Sigmoid colon (tissue), 7 donors: ENCODE data around the gene KLRB1. TPM values are rescaled to one million over a fixed set of nuclear protein-coding genes. Genes with fewer than 3 reads are reported as not detected.

Experiments used
- DNase-seq: peaks from one replicate; pipeline ENCODE4 v3.0.0-alpha.2; 2019
- H3K27ac ChIP-seq, 4 donors: fragments of 200-600 bp; sonication (generic); one replicate each; pipeline ENCODE4 v1.5.1; 2016 to 2019; ENCODE audit warnings: mild to moderate bottlenecking in 1 of 4
- H3K27me3 ChIP-seq, 3 donors: fragments of 200-600 bp; sonication (generic); one replicate each; pipeline ENCODE4 v1.5.1; 2019; ENCODE audit warnings: mild to moderate bottlenecking in 1 of 3
- H3K36me3 ChIP-seq, 4 donors: fragments of 200-600 bp; sonication (generic); one replicate each; pipeline ENCODE4 v1.5.1; 2016 to 2019
- H3K4me1 ChIP-seq, 4 donors: fragments of 200-600 bp; sonication (generic); one replicate each; pipeline ENCODE4 v1.5.1; 2017 to 2019
- H3K4me3 ChIP-seq, 4 donors: fragments of 200-600 bp; sonication (generic); one replicate each; pipeline ENCODE4 v1.5.1; 2017 to 2019; ENCODE audit warnings: mild to moderate bottlenecking in 2 of 4, moderate library complexity in 1 of 4
- H3K9me3 ChIP-seq, 4 donors: fragments of 200-600 bp in 3 of 4; sonication (generic) in 3 of 4; one replicate each; pipeline versions ENCODE4 v1.5.1 to v1.6.1; 2013 to 2019
- EP300 ChIP-seq, 4 donors: sonication (generic); formaldehyde crosslinking; IDR thresholded peaks; one replicate each; pipeline ENCODE4 v1.6.1; 2017; ENCODE audit warnings: antibody characterized with exemption in 4 of 4
- POLR2A ChIP-seq, 2 donors: fragments of 450-650 bp; IDR thresholded peaks; one replicate each; pipeline ENCODE4 v1.6.1; 2016; ENCODE audit warnings: antibody characterized with exemption in 2 of 2, mild to moderate bottlenecking in 2 of 2, moderate library complexity in 2 of 2
- POLR2AphosphoS5 ChIP-seq, 4 donors: sonication (generic); formaldehyde crosslinking; IDR thresholded peaks; one replicate each; pipeline ENCODE4 v1.6.1; 2017; ENCODE audit warnings: antibody characterized with exemption in 4 of 4
- WGBS, 2 donors: extraction: QIAGEN DNeasy Blood & Tissue Kit; methylation state at CpG; one replicate each; pipeline ENCODE4 v1.1.7; 2013; 5-methylcytosine and 5-hydroxymethylcytosine counted together
- intact Hi-C: fragments of 100-400 bp; cut with DNase I; formaldehyde crosslinking; loops from one replicate; pipeline ENCODE4 v1.15.1; 2023
- polyA plus RNA-seq, 3 donors: library from polyadenylated mRNA; stranded (reverse); fragments of 200-250 nt; gene quantifications; one replicate each; pipeline ENCODE4 v1.2.3, GENCODE V29; 2013
- total RNA-seq, 4 donors: library from RNA; depleted of rRNA; stranded (reverse); fragments of >200 nt; gene quantifications; one replicate each; pipeline ENCODE4 v1.1.0, GENCODE V29; 2016
- TF ChIP-seq, protein P1 (sequence below), 4 experiments: fragments of 450-650 bp in 3 of 4; fragments of 200-600 bp in 1 of 4; IDR thresholded peaks; one replicate each; pipeline ENCODE4 v1.5.1; 2016 to 2019; ENCODE audit warnings: antibody characterized with exemption in 4 of 4, mild to moderate bottlenecking in 3 of 4, moderate library complexity in 2 of 4
- donor health status: healthy with polysubstance abuse.
- donor health status: Bipolar disorder and iron deficiency.
- donor health status: healthy.

Gene KLRB1
- total RNA-seq (1 to 10 TPM in 2 of 4 donors, under 1 TPM in 1, not detected in 1; 0.49 to 1.5 (median 1.1) TPM), polyA plus RNA-seq (1 to 10 TPM; 1.4 to 3.6 (median 3.4) TPM)

GRCh38 chr12:9607716-9608115 is at the start of gene KLRB1:
KLRB1 (minus strand) TSS chr12:9607916; CDS start chr12:9607839, 77 bp downstream.
- WGBS, 2 donors = 77 to 84% methylated on average over 2 of the region's 2 CpGs
- Histone ChIP-seq H3K36me3 (no peaks in the 10 kb centered on the region), H3K27me3 (no peaks in the 10 kb centered on the region), H3K4me3 (no peak within 1 kb of the TSS), H3K4me1 (no peaks in the 10 kb centered on the region), H3K27ac (no peak within 1 kb of the TSS), H3K9me3 (no peaks in the 10 kb centered on the region)
- intact Hi-C loops = no loop called here
- DNase-seq = no peak
- TF ChIP-seq POLR2A (IDR thresholded peaks at IDR 0.05) (no peak), EP300 (IDR thresholded peaks at IDR 0.05) (no peak), POLR2AphosphoS5 (IDR thresholded peaks at IDR 0.05) (no peak)
- TF ChIP-seq, protein P1, sequence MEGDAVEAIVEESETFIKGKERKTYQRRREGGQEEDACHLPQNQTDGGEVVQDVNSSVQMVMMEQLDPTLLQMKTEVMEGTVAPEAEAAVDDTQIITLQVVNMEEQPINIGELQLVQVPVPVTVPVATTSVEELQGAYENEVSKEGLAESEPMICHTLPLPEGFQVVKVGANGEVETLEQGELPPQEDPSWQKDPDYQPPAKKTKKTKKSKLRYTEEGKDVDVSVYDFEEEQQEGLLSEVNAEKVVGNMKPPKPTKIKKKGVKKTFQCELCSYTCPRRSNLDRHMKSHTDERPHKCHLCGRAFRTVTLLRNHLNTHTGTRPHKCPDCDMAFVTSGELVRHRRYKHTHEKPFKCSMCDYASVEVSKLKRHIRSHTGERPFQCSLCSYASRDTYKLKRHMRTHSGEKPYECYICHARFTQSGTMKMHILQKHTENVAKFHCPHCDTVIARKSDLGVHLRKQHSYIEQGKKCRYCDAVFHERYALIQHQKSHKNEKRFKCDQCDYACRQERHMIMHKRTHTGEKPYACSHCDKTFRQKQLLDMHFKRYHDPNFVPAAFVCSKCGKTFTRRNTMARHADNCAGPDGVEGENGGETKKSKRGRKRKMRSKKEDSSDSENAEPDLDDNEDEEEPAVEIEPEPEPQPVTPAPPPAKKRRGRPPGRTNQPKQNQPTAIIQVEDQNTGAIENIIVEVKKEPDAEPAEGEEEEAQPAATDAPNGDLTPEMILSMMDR (IDR thresholded peaks at IDR 0.05) = no peak

DNA sequence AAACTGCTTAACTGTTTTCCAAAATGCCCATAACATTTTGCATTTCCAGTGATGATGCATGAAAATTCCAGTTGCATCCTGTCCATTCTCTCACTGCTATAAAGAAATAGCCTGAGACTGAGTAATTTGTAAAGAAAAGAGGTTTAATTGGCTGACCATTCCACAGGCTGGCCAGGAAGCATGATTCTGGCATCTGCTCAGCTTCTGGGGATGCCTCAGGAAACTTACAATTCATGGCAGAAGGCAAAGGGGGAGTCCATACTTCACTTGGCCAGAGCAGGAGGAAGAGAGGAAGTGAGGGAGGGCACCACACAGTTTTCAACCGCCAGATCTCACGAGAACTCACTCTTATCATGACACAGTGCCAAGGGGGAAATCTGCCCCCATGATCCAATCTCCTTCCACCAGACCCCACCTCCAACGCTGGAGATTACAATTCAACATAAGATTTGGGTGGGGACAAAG is 43.6 kb upstream of the KLRB1 start:
- no peak overlapping the region for H3K4me3 ChIP-seq
- intact Hi-C loops = no loop called here
- WGBS, 2 donors = 50 to 79% methylated on average over 3 of the region's 3 CpGs
- H3K4me1 ChIP-seq = peaks cover 0 to 36% (median 14%) of the 10 kb centered on the region in 4 donors
- H3K36me3 ChIP-seq = peaks cover 0 to 27% (median 12%) of the 10 kb centered on the region in 4 donors
- H3K9me3 ChIP-seq = no peaks in the 10 kb centered on the region
- no peak for DNase-seq
- no peaks in the 10 kb centered on the region for H3K27me3 ChIP-seq
- TF ChIP-seq EP300 (IDR thresholded peaks at IDR 0.05) (no peak), POLR2AphosphoS5 (IDR thresholded peaks at IDR 0.05) (no peak), POLR2A (IDR thresholded peaks at IDR 0.05) (no peak)
- TF ChIP-seq, protein P1 (IDR thresholded peaks at IDR 0.05) = no peak
- peak overlapping the region; percentile 17 to 90 (median 81) for H3K27ac ChIP-seq

- peak overlapping the region in 3 of 4 donors; percentile 64 to 80 (median 73) for H3K4me3 ChIP-seq
Measured at GRCh38 chr12:9650151-9650576, 42.4 kb upstream of the KLRB1 start.

DNA sequence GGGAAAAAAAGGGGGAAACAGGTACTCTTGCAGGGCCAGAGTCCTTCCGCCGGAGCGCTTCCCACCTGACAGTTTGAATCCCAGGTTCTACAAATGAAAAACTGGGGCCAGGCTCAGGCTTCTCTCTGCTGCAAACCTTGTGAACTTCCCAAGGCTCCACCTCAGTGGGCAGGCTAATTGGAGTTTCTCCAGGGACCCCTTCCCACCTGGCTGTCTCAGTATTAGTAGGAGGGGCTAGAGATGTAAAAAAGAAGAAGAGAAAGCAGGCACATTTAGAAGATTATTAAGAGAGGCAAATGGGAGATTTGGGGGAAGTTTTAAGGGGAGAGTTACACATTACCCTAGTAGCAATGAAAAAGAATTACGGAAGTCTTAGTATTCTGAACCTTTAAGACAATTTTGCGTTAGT is 41.8 kb upstream of the KLRB1 start:
- H3K9me3 ChIP-seq = no peaks in the 10 kb centered on the region
- peaks cover 0 to 36% (median 14%) of the 10 kb centered on the region in 4 donors for H3K4me1 ChIP-seq
- WGBS, 2 donors = 20 to 32% methylated on average over 5 of the region's 5 CpGs
- peaks cover 0 to 10% (median 7%) of the 10 kb centered on the region in 4 donors for H3K36me3 ChIP-seq
- peak overlapping the region; percentile 64 to 80 (median 70) for H3K4me3 ChIP-seq
- DNase-seq = no peak
- H3K27ac ChIP-seq = peak overlapping the region; percentile 74 to 90 (median 81)
- TF ChIP-seq, protein P1 (IDR thresholded peaks at IDR 0.05) = no peak
- TF ChIP-seq POLR2AphosphoS5 (IDR thresholded peaks at IDR 0.05) (no peak), POLR2A (IDR thresholded peaks at IDR 0.05) (no peak), EP300 (IDR thresholded peaks at IDR 0.05) (no peak)
- H3K27me3 ChIP-seq = no peaks in the 10 kb centered on the region
- intact Hi-C loops = no loop called here

More at GRCh38 chr12:9650151-9650576, 42.4 kb upstream of the KLRB1 start:
- Histone ChIP-seq H3K27ac (peak overlapping the region; percentile 74 to 90 (median 81)), H3K27me3 (no peaks in the 10 kb centered on the region), H3K4me1 (peaks cover 0 to 36% (median 14%) of the 10 kb centered on the region in 4 donors), H3K9me3 (no peaks in the 10 kb centered on the region), H3K36me3 (peaks cover 0 to 16% (median 8%) of the 10 kb centered on the region in 4 donors)
- TF ChIP-seq POLR2AphosphoS5 (IDR thresholded peaks at IDR 0.05) (no peak), POLR2A (IDR thresholded peaks at IDR 0.05) (no peak), EP300 (IDR thresholded peaks at IDR 0.05) (no peak)
- TF ChIP-seq, protein P1 (IDR thresholded peaks at IDR 0.05) = no peak
- WGBS, 2 donors = 32 to 65% methylated on average over 4 of the region's 4 CpGs
- intact Hi-C loops = no loop called here
- DNase-seq = no peak
